ENCODE data around the gene MYMX. TPM values are rescaled to one million over a fixed set of nuclear protein-coding genes. Genes with fewer than 3 reads are reported as not detected.

Gene MYMX
- total and polyA plus RNA-seq, 2 of the 4 experiments (the other 2 are of a cell fraction): not detected

- H2AFZ ChIP-seq (replicated peaks; ENCODE audit: low read length, poor library complexity): peak overlapping the region; percentile 84
- in situ Hi-C loops (cut with MboI; ENCODE audit: low sequenced_read_pairs) (loop anchor here (5.0 kb wide), 1 partner anchor 59 kb away; no protein-coding TSS in a partner anchor), intact Hi-C loops (cut with micrococcal nuclease) (loop anchor here (1.0 kb wide), 2 partner anchors 61 to 165 kb away; no protein-coding TSS in a partner anchor), dilution Hi-C loops (cut with HindIII; ENCODE audit: low sequenced_read_pairs, unreplicated experiment) (no loop called here)
- no peak overlapping the region for H3K18ac ChIP-seq (ENCODE audit: low read depth, low read length)
- H2BK5ac ChIP-seq (ENCODE audit: low read depth, low read length, poor library complexity, severe bottlenecking): no peak overlapping the region
- H3K9ac ChIP-seq (ENCODE audit: low read depth, low read length): no peak overlapping the region
- no peaks in the 10 kb centered on the region for H3K36me3 ChIP-seq (ENCODE audit: control insufficient read depth, insufficient read depth, low read length)
- H4K20me1 ChIP-seq (ENCODE audit: insufficient read depth, low read length): no peaks in the 10 kb centered on the region; the same call in 1 of the 2 replicates
- H4K5ac ChIP-seq (ENCODE audit: low read depth, low read length): no peak overlapping the region
- H2BK20ac ChIP-seq (ENCODE audit: low read depth, low read length): no peak overlapping the region
- ChIA-PET POLR2A (ENCODE audit: unreplicated experiment) (interaction anchor here (0.7 to 0.9 kb wide), 2 partner anchors 8 to 75 kb away, joined by 3 to 6 read pairs; no protein-coding TSS in a partner anchor), CTCF (interaction anchor here (0.6 to 1.7 kb wide), 9 partner anchors 17 to 84 kb away, joined by 3 to 12 read pairs (median 6); no protein-coding TSS in a partner anchor)
- H3K56ac ChIP-seq (ENCODE audit: extremely low read depth, insufficient read depth, low read length): no peak overlapping the region
- H3K23ac ChIP-seq (ENCODE audit: low read depth, low read length): no peak overlapping the region
- H3K9me3 ChIP-seq (ENCODE audit: control insufficient read depth, insufficient read depth, low read length): peaks cover 2% of the 10 kb centered on the region
- no peak overlapping the region for H2BK15ac ChIP-seq (ENCODE audit: low read depth, low read length)
- H3K4ac ChIP-seq (ENCODE audit: low read depth, low read length): no peak overlapping the region; the same call in 1 of the 2 replicates
- H2AK9ac ChIP-seq (replicated peaks; ENCODE audit: low read depth, low read length, poor library complexity): peak overlapping the region; percentile 44
- DNase-seq: peak; percentile 65
- 0 out of 2 replicates have a peak, but pooled peaks cover 2% of the 10 kb centered on the region for H3K4me1 ChIP-seq (ENCODE audit: control insufficient read depth, insufficient read depth, low read length)
- H3K79me1 ChIP-seq (ENCODE audit: low read depth in 1 of 2, low read length in 2 of 2): no peaks in the 10 kb centered on the region
- H3K14ac ChIP-seq (replicated peaks; ENCODE audit: low read depth, low read length): no peak overlapping the region
- no peak overlapping the region for H3K4me2 ChIP-seq (ENCODE audit: low read depth, low read length)
- WGBS, 2 experiments (ENCODE audit: extremely low coverage in 2 of 2, insufficient read length in 1 of 2): 21% methylated on average over 6 of the region's 15 CpGs; no CpG with 5 or more reads in 1 of the 2 experiments
- peak; percentile 99 for ATAC-seq (ENCODE audit: low read depth)
- no peak overlapping the region for H2AK5ac ChIP-seq (ENCODE audit: low read depth, low read length)
- no peak overlapping the region for H4K8ac ChIP-seq (ENCODE audit: low read depth in 2 of 2, low read length in 2 of 2)
- H3K9me1 ChIP-seq (ENCODE audit: insufficient read depth, low read length): peaks cover 6% of the 10 kb centered on the region; the same call in 1 of the 2 replicates
- no peak overlapping the region for H2BK120ac ChIP-seq (ENCODE audit: low read depth, low read length)
- no peak overlapping the region for H3K27ac ChIP-seq (ENCODE audit: insufficient read depth, low read length)
- no peak overlapping the region for H4K91ac ChIP-seq (ENCODE audit: insufficient read depth, low read depth, low read length)
- BruUV-seq (replicated peaks): no TSS peak
- TF ChIP-seq POLR2A (IDR thresholded peaks at IDR 0.05; ENCODE audit: low read depth, low read length) (no peak), SMC3 (IDR thresholded peaks at IDR 0.05; ENCODE audit: low read depth, low read length) (peak; percentile 76), MXI1 (IDR thresholded peaks at IDR 0.05; ENCODE audit: borderline replicate concordance, low read depth, low read length) (peak; percentile 26; the same call in 1 of the 2 replicates), RCOR1 (IDR thresholded peaks at IDR 0.05; ENCODE audit: insufficient replicate concordance, low read length) (no peak), MAZ (IDR thresholded peaks at IDR 0.05; ENCODE audit: borderline replicate concordance, low read depth, low read length) (0 out of 2 replicates have a peak, but pooled peaks have one; percentile 32), ELK1 (IDR thresholded peaks at IDR 0.05; ENCODE audit: borderline replicate concordance, low read depth, low read length) (no peak), RAD21 (IDR thresholded peaks at IDR 0.05; ENCODE audit: low read length) (peak; percentile 89), USF2 (IDR thresholded peaks at IDR 0.05; ENCODE audit: low read depth, low read length) (no peak), CTCF (conservative IDR thresholded peaks at IDR 0.05; ENCODE audit: low read depth, low read length) (peak; percentile 91), MAFK (IDR thresholded peaks at IDR 0.05; ENCODE audit: low read depth, low read length) (no peak)
- H3K4me3 ChIP-seq (ENCODE audit: insufficient read depth, low read depth, low read length): no peak overlapping the region
- H3K27me3 ChIP-seq (ENCODE audit: control insufficient read depth, insufficient read depth, low read length): peaks cover 21% of the 10 kb centered on the region
These were observed 43.8 kb upstream of the MYMX start for GRCh38 chr6:44172731-44173500.

All from IMR-90 (cell line).